ENCODE measurements around the gene TAS1R1.

DNA sequence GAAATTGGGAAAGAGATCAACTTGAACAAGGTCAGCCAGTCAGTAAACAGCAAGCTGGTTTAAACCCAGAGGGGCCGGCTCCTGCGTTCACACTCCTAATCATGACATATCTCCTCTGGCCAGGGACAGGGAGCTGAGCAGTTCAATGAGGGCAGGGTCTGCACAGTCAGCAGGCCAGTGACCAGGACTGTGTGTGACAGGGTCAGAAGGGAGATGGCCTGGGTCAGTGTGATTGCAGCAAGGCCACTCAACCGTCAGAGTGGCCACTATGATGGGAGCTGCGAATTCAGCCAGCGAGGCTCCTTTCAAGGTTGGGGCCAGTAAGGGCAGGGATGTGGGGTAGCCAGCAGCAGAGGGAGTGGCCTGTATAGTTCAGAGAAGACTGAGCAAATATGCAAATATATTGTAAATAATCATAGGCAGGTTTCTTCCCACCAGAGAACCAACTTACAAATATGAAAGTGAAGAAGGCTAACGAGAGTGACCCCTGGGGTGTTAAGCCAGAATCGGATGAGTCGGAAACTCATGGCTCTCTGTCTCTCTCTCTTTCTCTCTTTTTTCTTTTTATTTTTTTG, 20.8 kb upstream of the TAS1R1 start:
- TF ChIP-seq, protein P1, sequence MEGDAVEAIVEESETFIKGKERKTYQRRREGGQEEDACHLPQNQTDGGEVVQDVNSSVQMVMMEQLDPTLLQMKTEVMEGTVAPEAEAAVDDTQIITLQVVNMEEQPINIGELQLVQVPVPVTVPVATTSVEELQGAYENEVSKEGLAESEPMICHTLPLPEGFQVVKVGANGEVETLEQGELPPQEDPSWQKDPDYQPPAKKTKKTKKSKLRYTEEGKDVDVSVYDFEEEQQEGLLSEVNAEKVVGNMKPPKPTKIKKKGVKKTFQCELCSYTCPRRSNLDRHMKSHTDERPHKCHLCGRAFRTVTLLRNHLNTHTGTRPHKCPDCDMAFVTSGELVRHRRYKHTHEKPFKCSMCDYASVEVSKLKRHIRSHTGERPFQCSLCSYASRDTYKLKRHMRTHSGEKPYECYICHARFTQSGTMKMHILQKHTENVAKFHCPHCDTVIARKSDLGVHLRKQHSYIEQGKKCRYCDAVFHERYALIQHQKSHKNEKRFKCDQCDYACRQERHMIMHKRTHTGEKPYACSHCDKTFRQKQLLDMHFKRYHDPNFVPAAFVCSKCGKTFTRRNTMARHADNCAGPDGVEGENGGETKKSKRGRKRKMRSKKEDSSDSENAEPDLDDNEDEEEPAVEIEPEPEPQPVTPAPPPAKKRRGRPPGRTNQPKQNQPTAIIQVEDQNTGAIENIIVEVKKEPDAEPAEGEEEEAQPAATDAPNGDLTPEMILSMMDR (conservative IDR thresholded peaks at IDR 0.05; ENCODE audit: low read depth in 2 of 2) = no peak
- TF ChIP-seq EZH2 (IDR thresholded peaks at IDR 0.05; ENCODE audit: low read depth, unreplicated experiment) (no peak), CREB1 (CRISPR knock-in tag; IDR thresholded peaks at IDR 0.05; ENCODE audit: low read depth) (no peak), POLR2AphosphoS5 (IDR thresholded peaks at IDR 0.05; ENCODE audit: low read depth) (no peak), EZH2phosphoT487 (IDR thresholded peaks at IDR 0.05; ENCODE audit: unreplicated experiment) (no peak), ETS1 (IDR thresholded peaks at IDR 0.05) (no peak), JUNB (IDR thresholded peaks at IDR 0.05; ENCODE audit: unreplicated experiment) (no peak), ZNF331 (CRISPR knock-in tag; IDR thresholded peaks at IDR 0.05; ENCODE audit: low read depth) (no peak), NANOG (IDR thresholded peaks at IDR 0.05; ENCODE audit: borderline replicate concordance) (no peak), STAT1 (IDR thresholded peaks at IDR 0.05; ENCODE audit: unreplicated experiment) (no peak)
- TF ChIP-seq, protein P2, sequence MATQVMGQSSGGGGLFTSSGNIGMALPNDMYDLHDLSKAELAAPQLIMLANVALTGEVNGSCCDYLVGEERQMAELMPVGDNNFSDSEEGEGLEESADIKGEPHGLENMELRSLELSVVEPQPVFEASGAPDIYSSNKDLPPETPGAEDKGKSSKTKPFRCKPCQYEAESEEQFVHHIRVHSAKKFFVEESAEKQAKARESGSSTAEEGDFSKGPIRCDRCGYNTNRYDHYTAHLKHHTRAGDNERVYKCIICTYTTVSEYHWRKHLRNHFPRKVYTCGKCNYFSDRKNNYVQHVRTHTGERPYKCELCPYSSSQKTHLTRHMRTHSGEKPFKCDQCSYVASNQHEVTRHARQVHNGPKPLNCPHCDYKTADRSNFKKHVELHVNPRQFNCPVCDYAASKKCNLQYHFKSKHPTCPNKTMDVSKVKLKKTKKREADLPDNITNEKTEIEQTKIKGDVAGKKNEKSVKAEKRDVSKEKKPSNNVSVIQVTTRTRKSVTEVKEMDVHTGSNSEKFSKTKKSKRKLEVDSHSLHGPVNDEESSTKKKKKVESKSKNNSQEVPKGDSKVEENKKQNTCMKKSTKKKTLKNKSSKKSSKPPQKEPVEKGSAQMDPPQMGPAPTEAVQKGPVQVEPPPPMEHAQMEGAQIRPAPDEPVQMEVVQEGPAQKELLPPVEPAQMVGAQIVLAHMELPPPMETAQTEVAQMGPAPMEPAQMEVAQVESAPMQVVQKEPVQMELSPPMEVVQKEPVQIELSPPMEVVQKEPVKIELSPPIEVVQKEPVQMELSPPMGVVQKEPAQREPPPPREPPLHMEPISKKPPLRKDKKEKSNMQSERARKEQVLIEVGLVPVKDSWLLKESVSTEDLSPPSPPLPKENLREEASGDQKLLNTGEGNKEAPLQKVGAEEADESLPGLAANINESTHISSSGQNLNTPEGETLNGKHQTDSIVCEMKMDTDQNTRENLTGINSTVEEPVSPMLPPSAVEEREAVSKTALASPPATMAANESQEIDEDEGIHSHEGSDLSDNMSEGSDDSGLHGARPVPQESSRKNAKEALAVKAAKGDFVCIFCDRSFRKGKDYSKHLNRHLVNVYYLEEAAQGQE (IDR thresholded peaks at IDR 0.05; ENCODE audit: unreplicated experiment) = no peak
